Uterus (tissue), 2 donors: Measurements from ENCODE around the gene ARHGAP8.

Experiments used
- POLR2A ChIP-seq, 2 donors: fragments of 450-650 bp; IDR thresholded peaks; one replicate each; pipeline ENCODE4 v1.6.1; 2016; ENCODE audit warnings: antibody characterized with exemption in 2 of 2, mild to moderate bottlenecking in 1 of 2, moderate library complexity in 1 of 2
- TF ChIP-seq, protein P1 (sequence below), 4 experiments: fragments of 200-600 bp in 2 of 4; fragments of 450-650 bp in 2 of 4; sonication (generic) in 2 of 4; IDR thresholded peaks; one replicate each; pipeline ENCODE4 v1.5.1; 2016 to 2019; ENCODE audit warnings: antibody characterized with exemption in 4 of 4, mild to moderate bottlenecking in 2 of 4, moderate library complexity in 1 of 4

DNA sequence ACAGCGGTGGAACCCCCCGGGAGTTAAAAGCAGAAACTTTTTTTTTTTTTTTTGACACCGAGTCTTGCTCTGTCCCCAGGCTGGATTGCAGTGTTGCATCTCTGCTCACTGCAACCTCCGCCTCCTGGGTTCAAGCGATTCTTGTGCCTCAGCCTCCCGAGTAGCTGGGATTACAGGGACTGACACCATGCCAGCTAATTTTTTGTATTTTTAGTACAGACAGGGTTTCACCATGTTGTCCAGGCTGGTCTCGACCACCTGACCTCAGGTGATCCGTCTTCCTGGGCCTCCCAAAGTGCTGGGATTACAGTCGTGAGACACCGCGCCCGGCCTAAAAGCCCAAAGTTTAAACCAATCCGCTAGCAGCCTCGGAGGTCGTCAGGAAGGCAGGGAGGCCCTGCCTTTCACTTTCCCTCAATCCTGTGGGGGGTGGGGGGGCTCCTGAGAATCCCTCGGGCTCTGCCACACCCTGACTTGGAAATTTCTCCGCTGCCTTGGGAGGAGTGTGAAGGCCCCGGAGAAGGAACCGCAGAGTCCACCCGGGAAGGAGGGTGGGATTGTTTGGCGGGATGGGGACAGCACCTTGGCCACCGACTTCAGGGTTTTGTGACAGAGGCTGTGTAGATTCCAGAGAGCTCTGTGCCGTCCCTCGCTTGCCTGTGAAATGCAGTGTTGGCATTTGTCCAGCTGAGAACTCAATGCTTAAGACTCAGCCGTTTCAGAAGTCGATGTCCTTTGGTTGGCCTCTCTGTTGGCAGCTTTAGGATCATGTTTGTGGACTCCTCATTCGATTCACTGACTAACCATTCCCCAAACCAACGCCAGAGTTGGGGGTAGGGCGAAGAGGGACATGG is 1.0 kb downstream of the ARHGAP8 start:
- no peak for TF ChIP-seq POLR2A (IDR thresholded peaks at IDR 0.05)
- TF ChIP-seq, protein P1, sequence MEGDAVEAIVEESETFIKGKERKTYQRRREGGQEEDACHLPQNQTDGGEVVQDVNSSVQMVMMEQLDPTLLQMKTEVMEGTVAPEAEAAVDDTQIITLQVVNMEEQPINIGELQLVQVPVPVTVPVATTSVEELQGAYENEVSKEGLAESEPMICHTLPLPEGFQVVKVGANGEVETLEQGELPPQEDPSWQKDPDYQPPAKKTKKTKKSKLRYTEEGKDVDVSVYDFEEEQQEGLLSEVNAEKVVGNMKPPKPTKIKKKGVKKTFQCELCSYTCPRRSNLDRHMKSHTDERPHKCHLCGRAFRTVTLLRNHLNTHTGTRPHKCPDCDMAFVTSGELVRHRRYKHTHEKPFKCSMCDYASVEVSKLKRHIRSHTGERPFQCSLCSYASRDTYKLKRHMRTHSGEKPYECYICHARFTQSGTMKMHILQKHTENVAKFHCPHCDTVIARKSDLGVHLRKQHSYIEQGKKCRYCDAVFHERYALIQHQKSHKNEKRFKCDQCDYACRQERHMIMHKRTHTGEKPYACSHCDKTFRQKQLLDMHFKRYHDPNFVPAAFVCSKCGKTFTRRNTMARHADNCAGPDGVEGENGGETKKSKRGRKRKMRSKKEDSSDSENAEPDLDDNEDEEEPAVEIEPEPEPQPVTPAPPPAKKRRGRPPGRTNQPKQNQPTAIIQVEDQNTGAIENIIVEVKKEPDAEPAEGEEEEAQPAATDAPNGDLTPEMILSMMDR (IDR thresholded peaks at IDR 0.05), result no peak
